Heart left ventricle (tissue), 13 donors: ENCODE measurements around the gene CHMP3.

Experiments used
- CTCF ChIP-seq, 12 donors: fragments of 200-600 bp; sonication (generic) in 4 of 12; IDR thresholded peaks; one replicate each; pipeline versions ENCODE4 v1.5.0 to v1.8.0; 2018 to 2022; ENCODE audit warnings: antibody characterized with exemption in 12 of 12, mild to moderate bottlenecking in 5 of 12
- POLR2A ChIP-seq, 2 donors: fragments of 450-650 bp; IDR thresholded peaks; one replicate each; pipeline ENCODE4 v1.6.1; 2017; ENCODE audit warnings: antibody characterized with exemption in 2 of 2, mild to moderate bottlenecking in 2 of 2, moderate library complexity in 2 of 2
- donor health status: ischemic (EF 13 %, LVEDD 7.1; RV severe dilation, severe dysfunction).
- donor health status: DM: no; HTN: yes; CAD: no.
- donor health status: DM: no; HTN: no; CAD: no.
- donor health status: ischemic (EF 25% LVEDD 6.9; RV normal size, moderate dysfunction).
- donor health status: ischemic (EF 25% LVEDD 5.7; RV mildly dilated, moderate dysfunction).
- donor health status: ischemic (EF 35%, LVEDD 5.7; RV mildly dilated, moderate dysfunction).
- donor health status: nonischemic (EF 11% LVEDD 7.7; RV severe dilation, severe dysfunction).
- donor health status: DM: yes; HTN: yes; CAD: no.
- donor health status: PGD.
- donor health status: ischemic (EF 29% LVEDD 5.4; RV normal size, mild dysfunction).
- donor health status: nonischemic (EF 23%, LVEDD 6.1; RV moderate dilation, normal function).

GRCh38 chr2:86500325-86501083 is 62.7 kb downstream of the CHMP3 start:
- no peak for TF ChIP-seq CTCF (IDR thresholded peaks at IDR 0.05)
- TF ChIP-seq POLR2A (IDR thresholded peaks at IDR 0.05) = no peak
